ENCODE results near the gene C1orf198. TPM values are rescaled to one million over a fixed set of nuclear protein-coding genes. Genes with fewer than 3 reads are reported as not detected.

C1orf198 gene
- total and polyA plus RNA-seq, 2 of the 4 experiments (the other 2 are of a cell fraction) = 67.4 to 76.2 TPM

DNA sequence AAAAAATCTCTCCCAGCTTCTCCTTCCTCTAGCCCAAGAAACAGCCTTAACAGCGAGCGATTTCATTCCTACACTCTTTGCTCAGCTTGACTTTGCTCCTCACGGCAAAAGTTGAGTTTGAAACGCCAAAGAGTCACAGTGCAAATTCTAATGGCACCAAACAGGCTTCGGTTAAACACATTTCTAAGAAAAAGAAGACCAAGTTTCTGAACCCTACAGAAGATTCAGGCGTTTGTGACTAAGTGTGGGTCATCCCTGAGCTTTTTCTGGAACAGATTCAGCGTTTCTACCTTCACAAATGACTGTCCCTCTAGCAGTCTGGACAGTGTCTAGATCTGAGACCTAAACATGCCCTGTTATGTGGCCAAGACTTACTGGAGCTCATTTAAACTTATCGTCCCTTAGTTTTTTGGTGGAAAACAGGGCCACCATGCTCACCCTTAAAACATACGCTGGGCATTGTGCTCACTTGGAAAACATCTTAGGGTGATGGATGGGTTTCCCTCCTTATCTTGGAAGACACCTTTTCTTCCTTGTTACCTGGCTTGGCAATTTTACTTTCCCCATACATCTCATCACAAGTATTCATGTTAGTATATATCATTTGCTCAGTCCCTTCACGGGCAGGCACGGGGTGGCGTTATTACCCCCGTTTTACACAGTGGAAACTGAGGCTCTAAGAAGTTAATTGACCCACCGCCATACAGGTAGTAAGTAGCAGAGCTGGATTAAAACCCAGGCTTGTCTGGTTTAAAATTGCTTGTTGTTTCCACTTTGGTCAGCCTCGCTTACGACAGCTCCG, 1.0 kb downstream of the C1orf198 start:
- Histone ChIP-seq H3K4me3 (ENCODE audit: insufficient read depth, low read depth, low read length) (peak overlapping the region; percentile 100), H3K27ac (ENCODE audit: insufficient read depth, low read length) (peak overlapping the region; percentile 100), H4K8ac (ENCODE audit: low read depth in 2 of 2, low read length in 2 of 2) (peak overlapping the region; percentile 6 to 76; a peak in 3 of 4 replicates), H2BK120ac (ENCODE audit: low read depth, low read length) (peak overlapping the region; percentile 85), H3K14ac (replicated peaks; ENCODE audit: low read depth, low read length) (peak overlapping the region; percentile 94), H2AK5ac (ENCODE audit: low read depth, low read length) (peak overlapping the region; percentile 81), H3K27me3 (ENCODE audit: control insufficient read depth, insufficient read depth, low read length) (no peaks in the 10 kb centered on the region), H3K18ac (ENCODE audit: low read depth, low read length) (peak overlapping the region; percentile 91), H3K23ac (ENCODE audit: low read depth, low read length) (peak overlapping the region; percentile 99), H4K91ac (ENCODE audit: insufficient read depth, low read depth, low read length) (peak overlapping the region; percentile 87), H2AK9ac (replicated peaks; ENCODE audit: low read depth, low read length, poor library complexity) (peak overlapping the region; percentile 84), H3K9me3 (ENCODE audit: control insufficient read depth, insufficient read depth, low read length) (no peaks in the 10 kb centered on the region), H2BK20ac (ENCODE audit: low read depth, low read length) (peak overlapping the region; percentile 64), H3K4me2 (ENCODE audit: low read depth, low read length) (peak overlapping the region; percentile 93), H4K5ac (ENCODE audit: low read depth, low read length) (peak overlapping the region; percentile 85), H4K20me1 (ENCODE audit: insufficient read depth, low read length) (peaks cover 41% of the 10 kb centered on the region), H3K4ac (ENCODE audit: low read depth, low read length) (peak overlapping the region; percentile 95), H3K9ac (ENCODE audit: low read depth, low read length) (peak overlapping the region; percentile 100), H3K56ac (ENCODE audit: extremely low read depth, insufficient read depth, low read length) (peak overlapping the region; percentile 94), H2BK5ac (ENCODE audit: low read depth, low read length, poor library complexity, severe bottlenecking) (peak overlapping the region; percentile 95), H3K9me1 (ENCODE audit: insufficient read depth, low read length) (peaks cover 19% of the 10 kb centered on the region), H2BK15ac (ENCODE audit: low read depth, low read length) (peak overlapping the region; percentile 87), H3K4me1 (ENCODE audit: control insufficient read depth, insufficient read depth, low read length) (peaks cover 30% of the 10 kb centered on the region), H2AFZ (replicated peaks; ENCODE audit: low read length, poor library complexity) (no peak overlapping the region), H3K79me1 (ENCODE audit: low read depth in 1 of 2, low read length in 2 of 2) (peaks cover 10 to 57% of the 10 kb centered on the region in 2 experiments), H3K36me3 (ENCODE audit: control insufficient read depth, insufficient read depth, low read length) (peaks cover 12% of the 10 kb centered on the region)
- in situ Hi-C loops (cut with MboI; ENCODE audit: low sequenced_read_pairs) (loop anchor here (25.0 kb wide), 1 partner anchor 780 kb away; no protein-coding TSS in a partner anchor), dilution Hi-C loops (cut with HindIII; ENCODE audit: low sequenced_read_pairs, unreplicated experiment) (no loop called here), intact Hi-C loops (cut with micrococcal nuclease) (loop anchor here (1.0 to 5.0 kb wide), 3 partner anchors 50 to 343 kb away; partner anchors contain the start of gene FAM89A)
- DNase-seq (no peak), ATAC-seq (ENCODE audit: low read depth) (no peak)
- CTCF ChIA-PET = interaction anchor here (0.6 to 1.4 kb wide), 3 partner anchors 37 to 69 kb away, joined by 3 to 4 read pairs (median 3); no protein-coding TSS in a partner anchor
- BruUV-seq (replicated peaks) = TSS peak; percentile 24
- POLR2A ChIA-PET (ENCODE audit: unreplicated experiment) = interaction anchor here (0.6 to 0.9 kb wide), 3 partner anchors 11 to 30 kb away, joined by 3 to 7 read pairs (median 3); no protein-coding TSS in a partner anchor
- 0% methylated on average over 4 of the region's 17 CpGs; no CpG with 5 or more reads in 1 of the 2 experiments for WGBS, 2 experiments (ENCODE audit: extremely low coverage in 2 of 2, insufficient read length in 1 of 2)
- no peak for TF ChIP-seq RAD21 (IDR thresholded peaks at IDR 0.05; ENCODE audit: low read length)
- peak; percentile 61; the same call in 1 of the 2 replicates for TF ChIP-seq POLR2A (IDR thresholded peaks at IDR 0.05; ENCODE audit: low read depth, low read length)

Data from IMR-90 (cell line).